BJ (cell line): ENCODE results near the gene SV2C. TPM values are rescaled to one million over a fixed set of nuclear protein-coding genes. Genes with fewer than 3 reads are reported as not detected.

ENCODE experiments used
- CTCF ChIA-PET: fragments of 350-600 bp; formaldehyde crosslinking; extraction: SDS; loops from one replicate; lab custom pipeline; 2021; ENCODE audit warnings: antibody characterized with exemption, inconsistent platforms; lab: Yijun Ruan, JAX
- POLR2A ChIA-PET: fragments of 300-600 bp; sonication (Branson Sonifier 250); formaldehyde crosslinking; extraction: SDS; loops from one replicate; lab custom pipeline; 2021; ENCODE audit warnings: antibody characterized with exemption; lab: Charles Lee
- DNase-seq: peaks from one replicate; pipeline ENCODE4 v3.0.0-alpha.2; 2011; ENCODE audit warnings: low read depth
- H3K27me3 ChIP-seq: 2 replicates; pipeline ENCODE4 v1.6.0; 2011; ENCODE audit warnings: low read length; ENCODE audit not compliant: control insufficient read depth, insufficient read depth
- H3K36me3 ChIP-seq: 2 replicates; pipeline ENCODE4 v1.5.1; 2011; ENCODE audit warnings: low read length; ENCODE audit not compliant: control insufficient read depth, insufficient read depth
- H3K4me3 ChIP-seq: 2 replicates; pipeline ENCODE4 v1.5.1; 2011; ENCODE audit warnings: low read depth, mild to moderate bottlenecking, control low read depth, low read length
- polyA plus RNA-seq: library from polyadenylated mRNA; depleted of rRNA; stranded (reverse); fragments of >200 nt; gene quantifications from 2 replicates; pipeline ENCODE4 v1.2.3, GENCODE V29; 2011
- TF ChIP-seq, protein P1 (sequence below): IDR thresholded peaks from 2 replicates; pipeline ENCODE4 v1.5.1; 2011; ENCODE audit warnings: low read depth, mild to moderate bottlenecking, control low read depth, inconsistent platforms, low read length, moderate library complexity; ENCODE audit not compliant: insufficient read depth

The SV2C gene
- polyA plus RNA-seq, 1 experiment, result not detected

DNA sequence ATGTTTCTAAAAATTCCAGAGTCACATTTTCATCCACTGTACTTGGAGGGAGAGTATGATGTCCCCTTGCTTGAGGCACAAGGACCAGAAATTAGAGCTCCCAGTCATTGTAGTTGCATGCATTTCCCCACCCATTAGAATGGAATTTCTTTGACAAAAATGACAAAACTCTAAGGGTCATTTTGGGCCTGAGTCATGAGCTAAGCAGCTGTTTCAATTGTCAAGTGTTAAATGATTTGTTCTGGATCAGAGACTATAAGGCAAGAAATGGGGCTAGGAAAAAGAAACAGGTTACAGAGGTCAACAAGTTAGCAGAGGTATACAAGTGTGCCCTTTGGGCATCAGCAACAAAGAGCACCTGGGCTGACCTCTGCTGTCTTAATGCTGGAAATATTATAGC is 188.7 kb downstream of the SV2C start:
- ChIA-PET POLR2A (no interaction called here), CTCF (interaction anchor here (0.6 to 1.1 kb wide), 2 partner anchors 10 to 14 kb away, joined by 3 read pairs; no protein-coding TSS in a partner anchor)

DNA sequence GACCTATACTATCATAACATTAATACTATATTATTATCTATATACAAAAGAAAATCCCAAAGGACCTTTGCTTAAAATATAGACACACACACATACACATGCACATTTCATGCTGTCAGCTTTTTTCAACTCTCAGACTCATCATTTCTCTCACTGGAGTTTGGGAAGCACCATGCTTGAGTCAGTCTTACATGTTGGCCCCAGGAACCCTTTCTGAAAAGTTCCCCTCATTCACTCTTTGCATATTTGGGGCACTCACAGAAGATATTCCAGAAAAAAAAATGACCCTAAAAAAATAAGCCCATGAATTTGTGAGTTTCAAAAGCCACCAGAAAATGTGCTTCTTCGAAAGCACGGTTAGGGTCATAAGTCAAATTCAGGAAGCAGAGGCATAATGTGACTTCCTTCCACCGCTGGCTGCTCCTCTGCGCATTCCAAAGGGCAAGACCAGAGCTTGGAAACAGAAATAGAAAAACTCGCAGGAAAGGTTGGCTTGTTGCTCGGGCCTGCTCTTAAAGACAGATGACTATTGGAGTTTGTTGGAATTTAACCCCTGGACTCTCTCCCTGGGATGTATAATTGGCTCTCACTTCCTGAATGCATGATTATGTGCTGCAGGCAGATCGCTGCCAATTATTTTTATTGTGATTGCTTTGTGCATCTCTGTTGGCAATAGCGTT is 190.2 kb downstream of the SV2C start:
- H3K4me3 ChIP-seq, result no peak overlapping the region
- no peak for DNase-seq
- CTCF ChIA-PET, result interaction anchor here (0.8 to 1.1 kb wide), 2 partner anchors 8 to 12 kb away, joined by 3 read pairs; no protein-coding TSS in a partner anchor
- H3K27me3 ChIP-seq, result no peaks in the 10 kb centered on the region
- no peaks in the 10 kb centered on the region for H3K36me3 ChIP-seq
- TF ChIP-seq, protein P1, sequence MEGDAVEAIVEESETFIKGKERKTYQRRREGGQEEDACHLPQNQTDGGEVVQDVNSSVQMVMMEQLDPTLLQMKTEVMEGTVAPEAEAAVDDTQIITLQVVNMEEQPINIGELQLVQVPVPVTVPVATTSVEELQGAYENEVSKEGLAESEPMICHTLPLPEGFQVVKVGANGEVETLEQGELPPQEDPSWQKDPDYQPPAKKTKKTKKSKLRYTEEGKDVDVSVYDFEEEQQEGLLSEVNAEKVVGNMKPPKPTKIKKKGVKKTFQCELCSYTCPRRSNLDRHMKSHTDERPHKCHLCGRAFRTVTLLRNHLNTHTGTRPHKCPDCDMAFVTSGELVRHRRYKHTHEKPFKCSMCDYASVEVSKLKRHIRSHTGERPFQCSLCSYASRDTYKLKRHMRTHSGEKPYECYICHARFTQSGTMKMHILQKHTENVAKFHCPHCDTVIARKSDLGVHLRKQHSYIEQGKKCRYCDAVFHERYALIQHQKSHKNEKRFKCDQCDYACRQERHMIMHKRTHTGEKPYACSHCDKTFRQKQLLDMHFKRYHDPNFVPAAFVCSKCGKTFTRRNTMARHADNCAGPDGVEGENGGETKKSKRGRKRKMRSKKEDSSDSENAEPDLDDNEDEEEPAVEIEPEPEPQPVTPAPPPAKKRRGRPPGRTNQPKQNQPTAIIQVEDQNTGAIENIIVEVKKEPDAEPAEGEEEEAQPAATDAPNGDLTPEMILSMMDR, result no peak
- POLR2A ChIA-PET, result no interaction called here

More for the DNA sequence above, 188.7 kb downstream of the SV2C start:
- DNase-seq, result no peak
- Histone ChIP-seq H3K36me3 (no peaks in the 10 kb centered on the region), H3K27me3 (0 out of 2 replicates have a peak, but pooled peaks cover 1% of the 10 kb centered on the region), H3K4me3 (no peak overlapping the region)
- TF ChIP-seq, protein P1, result no peak

DNA sequence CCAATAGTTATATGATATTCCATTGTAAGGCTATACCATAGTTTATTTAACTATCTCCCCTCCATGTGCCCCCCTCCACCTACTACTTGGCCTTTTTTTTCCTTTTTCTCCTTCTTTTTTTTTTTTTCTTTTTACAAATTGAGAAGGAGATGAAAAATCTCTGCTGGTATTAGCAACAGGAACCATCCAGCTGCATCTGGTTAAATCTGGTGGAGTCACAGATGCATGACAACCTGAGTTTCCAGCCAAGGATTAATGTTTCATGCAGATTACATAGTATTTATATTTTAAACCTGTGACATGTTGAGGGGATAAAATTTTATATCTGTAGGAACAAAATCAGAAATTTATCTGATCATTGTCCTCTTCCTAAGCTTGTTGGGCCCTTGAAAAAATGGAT is 191.4 kb downstream of the SV2C start:
- TF ChIP-seq, protein P1, result no peak
- DNase-seq, result no peak
- Histone ChIP-seq H3K27me3 (no peaks in the 10 kb centered on the region), H3K4me3 (no peak overlapping the region), H3K36me3 (no peaks in the 10 kb centered on the region)
- ChIA-PET CTCF (interaction anchor here (0.6 kb wide), 1 partner anchor 1051 kb away, joined by 3 read pairs; no protein-coding TSS in a partner anchor), POLR2A (no interaction called here)

DNA sequence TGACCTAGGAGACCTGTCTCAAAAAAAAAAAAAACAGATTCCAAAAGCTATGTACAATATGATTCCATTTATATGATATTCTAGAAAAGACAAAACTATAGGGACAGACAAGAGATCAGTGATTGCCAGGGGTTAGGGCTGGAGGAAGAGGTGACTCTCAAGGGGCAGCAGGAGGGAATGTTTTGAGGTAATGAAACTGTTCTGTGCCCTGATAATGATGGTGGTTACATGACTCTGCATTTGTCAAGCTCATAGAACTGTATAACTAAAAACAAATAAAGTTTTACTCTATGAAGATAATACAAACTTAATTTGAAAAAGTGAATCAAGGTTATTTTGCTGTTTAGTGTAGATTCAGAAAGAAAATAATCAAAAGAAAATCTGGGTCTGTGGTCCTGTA is 194.6 kb downstream of the SV2C start:
- ChIA-PET CTCF (no interaction called here), POLR2A (no interaction called here)
- no peak for DNase-seq
- TF ChIP-seq, protein P1, result no peak
- Histone ChIP-seq H3K36me3 (no peaks in the 10 kb centered on the region), H3K4me3 (no peak overlapping the region), H3K27me3 (no peaks in the 10 kb centered on the region)

DNA sequence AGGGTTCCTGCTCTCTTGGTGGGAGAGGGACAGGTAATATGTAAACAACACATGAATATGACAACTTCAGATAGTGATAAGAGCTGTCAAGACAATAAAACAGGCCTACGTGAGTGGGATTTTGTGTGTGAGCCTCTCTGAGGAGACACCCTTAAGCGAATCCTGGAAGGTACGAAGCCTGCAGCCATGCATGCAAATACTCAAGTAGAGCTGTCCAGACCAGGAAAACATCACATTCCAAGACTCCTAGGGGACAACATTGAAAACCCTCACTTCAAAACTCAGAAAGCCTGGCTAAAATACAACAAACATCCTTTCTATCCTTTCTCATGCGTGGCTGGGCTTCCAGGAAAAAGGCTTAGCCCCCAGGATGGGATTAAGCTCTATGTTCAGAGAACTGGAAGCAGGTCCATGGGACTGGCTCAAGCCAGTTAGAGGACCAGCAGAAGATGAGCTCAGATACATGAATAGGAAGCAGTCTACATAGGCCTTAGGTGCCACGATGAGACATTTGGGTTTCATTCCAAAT is 195.1 kb downstream of the SV2C start:
- TF ChIP-seq, protein P1, result no peak
- ChIA-PET POLR2A (no interaction called here), CTCF (no interaction called here)
- no peak for DNase-seq
- Histone ChIP-seq H3K36me3 (no peaks in the 10 kb centered on the region), H3K4me3 (no peak overlapping the region), H3K27me3 (no peaks in the 10 kb centered on the region)
